GM12878 (cell line): ENCODE measurements around the gene MYO15A. TPM values are rescaled to one million over a fixed set of nuclear protein-coding genes. Genes with fewer than 3 reads are reported as not detected.

ENCODE experiments used
- ATAC-seq: fragments of 200-7000 bp; cut with Tn5 transposase; 3 replicates; pipeline ENCODE4 v1.9.1; 2020; ENCODE audit warnings: mild to moderate bottlenecking, moderate library complexity
- BruUV-seq: library from RNA; stranded (reverse); fragments of 400-500 nt; replicated peaks from 2 replicates; lab custom pipeline; 2021; lab: Mats Ljungman, UMichigan
- CTCF ChIA-PET: fragments of 300-600 bp; sonication (Branson Sonifier 250); formaldehyde crosslinking; extraction: SDS; loops from one replicate; lab custom pipeline; 2021; ENCODE audit warnings: inconsistent platforms; lab: Yijun Ruan, JAX
- POLR2A ChIA-PET: fragments of 350-600 bp; formaldehyde crosslinking; extraction: SDS; loops from one replicate; lab custom pipeline; 2021; ENCODE audit warnings: inconsistent platforms; lab: Charles Lee
- RAD21 ChIA-PET: fragments of 300-600 bp; sonication (Branson Sonifier 250); formaldehyde crosslinking; loops from one replicate; lab custom pipeline; 2023; ENCODE audit warnings: antibody characterized with exemption; ENCODE audit not compliant: unreplicated experiment; lab: Charles Lee
- SMC1A ChIA-PET: fragments of 300-600 bp; sonication (Branson Sonifier 250); formaldehyde crosslinking; loops from one replicate; lab custom pipeline; 2023; ENCODE audit not compliant: unreplicated experiment, uncharacterized antibody; lab: Charles Lee
- DNase-seq: peaks from one replicate; pipeline ENCODE4 v3.0.0-alpha.2; 2011; ENCODE audit warnings: low read depth, low spot score
- FAIRE-seq: peaks from 3 replicates; lab custom pipeline; 2011; peaks lifted over from hg19 to GRCh38; lab: Jason Lieb, UNC
- H2AFZ ChIP-seq: 2 replicates; pipeline ENCODE4 v1.6.0; 2011; ENCODE audit warnings: low read depth, low read length, control low read depth; ENCODE audit not compliant: control insufficient read depth
- H3K27ac ChIP-seq: 2 replicates; pipeline ENCODE4 v1.5.1; 2011; ENCODE audit warnings: control low read depth; ENCODE audit not compliant: control insufficient read depth, insufficient read depth
- H3K27me3 ChIP-seq, 2 experiments: replicated peaks in 1 of 2; 2 replicates each; pipeline versions ENCODE4 v1.6.0 to v1.6.1; 2011; ENCODE audit warnings: low read length in 1 of 2; ENCODE audit not compliant: control insufficient read depth in 2 of 2, insufficient read depth in 2 of 2
- H3K36me3 ChIP-seq, 2 experiments: 2 replicates each; pipeline ENCODE4 v1.5.1; 2011; ENCODE audit warnings: low read length in 1 of 2; ENCODE audit not compliant: control insufficient read depth in 2 of 2, insufficient read depth in 2 of 2
- H3K4me1 ChIP-seq: 2 replicates; pipeline ENCODE4 v1.6.1; 2011; ENCODE audit warnings: mild to moderate bottlenecking, low read length, moderate library complexity, mixed read lengths; ENCODE audit not compliant: control insufficient read depth, insufficient read depth
- H3K4me2 ChIP-seq: 2 replicates; pipeline ENCODE4 v1.6.0; 2011; ENCODE audit warnings: control low read depth; ENCODE audit not compliant: control insufficient read depth, insufficient read depth
- H3K4me3 ChIP-seq: fragments of 200-600 bp; sonication (generic); 2 replicates; pipeline ENCODE4 v1.5.1; 2016
- H3K79me2 ChIP-seq: 2 replicates; pipeline ENCODE4 v1.6.0; 2011; ENCODE audit warnings: low read length; ENCODE audit not compliant: control insufficient read depth, insufficient read depth
- H3K9ac ChIP-seq: 2 replicates; pipeline ENCODE4 v1.8.0; 2011; ENCODE audit warnings: low read length, control low read depth, mixed read lengths; ENCODE audit not compliant: control insufficient read depth, insufficient read depth
- H3K9me3 ChIP-seq: replicated peaks from 3 replicates; pipeline ENCODE4 v1.5.1; 2011; ENCODE audit warnings: mild to moderate bottlenecking, low read length; ENCODE audit not compliant: control insufficient read depth, insufficient read depth
- H4K20me1 ChIP-seq: 2 replicates; pipeline ENCODE4 v1.6.0; 2011; ENCODE audit not compliant: control insufficient read depth, insufficient read depth
- BCLAF1 ChIP-seq: fragments of 450-650 bp; IDR thresholded peaks from 2 replicates; pipeline ENCODE4 v1.6.1; 2017; ENCODE audit warnings: antibody characterized with exemption, mild to moderate bottlenecking, moderate library complexity
- BMI1 ChIP-seq: fragments of 450-650 bp; IDR thresholded peaks from 2 replicates; pipeline ENCODE4 v1.6.1; 2016; ENCODE audit warnings: mild to moderate bottlenecking, moderate library complexity, borderline replicate concordance
- HDGF ChIP-seq: fragments of 450-650 bp; IDR thresholded peaks from 2 replicates; pipeline ENCODE4 v1.6.1; 2016; ENCODE audit warnings: antibody characterized with exemption
- KDM1A ChIP-seq: fragments of 200-600 bp; sonication (generic); IDR thresholded peaks from 2 replicates; pipeline ENCODE4 v1.6.1; 2016; ENCODE audit warnings: borderline replicate concordance
- SUPT20H ChIP-seq: IDR thresholded peaks from 2 replicates; pipeline ENCODE4 v1.6.1; 2011; ENCODE audit warnings: low read depth, mild to moderate bottlenecking, low read length, moderate library complexity, borderline replicate concordance; ENCODE audit not compliant: control insufficient read depth
- WGBS: methylation state at CpG from one replicate; pipeline ENCODE4 v1.1.6; 2016; ENCODE audit warnings: low lambda C conversion rate; ENCODE audit not compliant: insufficient replicate concordance, insufficient coverage; ENCODE audit errors: missing lambda C conversion rate; 5-methylcytosine and 5-hydroxymethylcytosine counted together
- in situ Hi-C: fragments of 300-500 bp; cut with MboI; formaldehyde crosslinking; loops from 9 replicates; pipeline ENCODE4 v1.14.3; 2018; ENCODE audit warnings: mixed read lengths
- intact Hi-C: fragments of 100-400 bp; cut with micrococcal nuclease; formaldehyde crosslinking; loops from one replicate; pipeline ENCODE4 v1.14.2; 2022; ENCODE audit not compliant: unreplicated experiment
- polyA plus RNA-seq, 11 experiments: library from polyadenylated mRNA; depleted of rRNA in 4 of 11; unstranded in 6 of 11; stranded (reverse) in 5 of 11; fragments of >200 nt; fragmentation: Nextera tagmentation in 4 of 11; fragmentation: Illumina TruSeq in 1 of 11; extraction: Ambion mirVana in 4 of 11; extraction: Trizol in 1 of 11; gene quantifications; 1 replicate in 1 of 11; 2 replicates in 10 of 11; pipeline versions ENCODE4 v1.2.1 to v1.2.3, GENCODE V29; 2011 to 2016; ENCODE audit warnings: inconsistent platforms in 2 of 11, missing spikeins in 2 of 11, low read depth in 1 of 11
- total RNA-seq, 4 experiments: library from RNA; depleted of rRNA in 3 of 4; stranded (reverse); fragments of >200 nt in 3 of 4; fragmentation: Illumina TruSeq in 1 of 4; extraction: Trizol in 1 of 4; gene quantifications; 2 replicates each; pipeline versions ENCODE4 v1.2.1 to v1.2.3, GENCODE V29; 2013 to 2021

The MYO15A gene
- total and polyA plus RNA-seq, 10 of the 15 experiments (the other 5 are each of a cell fraction or from before 2014, with no cell fraction given), result 0.03 to 0.77 (median 0.21) TPM; not detected in 4

GRCh38 chr17:18177133-18177532 is 68.6 kb downstream of the MYO15A start (continued):
- no peak for TF ChIP-seq BCLAF1

- Histone ChIP-seq H3K36me3 (no peaks in the 10 kb centered on the region), H3K4me2 (no peak overlapping the region), H3K79me2 (peaks cover 2% of the 10 kb centered on the region; the same call in 1 of the 2 replicates), H3K27ac (no peak overlapping the region), H3K9ac (no peak overlapping the region), H2AFZ (no peak overlapping the region), H3K4me3 (no peak overlapping the region), H4K20me1 (no peaks in the 10 kb centered on the region), H3K4me1 (peaks cover 16% of the 10 kb centered on the region), H3K9me3 (no peaks in the 10 kb centered on the region), H3K27me3 (no peaks in the 10 kb centered on the region)
- in situ Hi-C loops (no loop called here), intact Hi-C loops (no loop called here)
- FAIRE-seq, result no peak
- SMC1A ChIA-PET, result interaction anchor here (1.1 kb wide), 1 partner anchor 25 kb away, joined by 3 read pairs; no protein-coding TSS in a partner anchor
- no TSS peak for BruUV-seq
- no peak for DNase-seq
- RAD21 ChIA-PET, result no interaction called here
- no peak for ATAC-seq
- WGBS, result 86% methylated on average over 8 of the region's 8 CpGs
- POLR2A ChIA-PET, result no interaction called here
- TF ChIP-seq HDGF (no peak), SUPT20H (no peak), KDM1A (no peak), BMI1 (peak; percentile 68)
- CTCF ChIA-PET, result interaction anchor here (1.2 kb wide), 1 partner anchor 83 kb away, joined by 3 read pairs; the partner anchor contains the start of gene MIEF2
These were observed 69.2 kb downstream of the MYO15A start for GRCh38 chr17:18177722-18178121.
